ENCODE results near the gene PRSS35. TPM values are rescaled to one million over a fixed set of nuclear protein-coding genes. Genes with fewer than 3 reads are reported as not detected.

PRSS35 gene
- total and polyA plus RNA-seq, 4 experiments from 2014 or later, result 0.21 to 0.39 TPM; not detected in 2

DNA sequence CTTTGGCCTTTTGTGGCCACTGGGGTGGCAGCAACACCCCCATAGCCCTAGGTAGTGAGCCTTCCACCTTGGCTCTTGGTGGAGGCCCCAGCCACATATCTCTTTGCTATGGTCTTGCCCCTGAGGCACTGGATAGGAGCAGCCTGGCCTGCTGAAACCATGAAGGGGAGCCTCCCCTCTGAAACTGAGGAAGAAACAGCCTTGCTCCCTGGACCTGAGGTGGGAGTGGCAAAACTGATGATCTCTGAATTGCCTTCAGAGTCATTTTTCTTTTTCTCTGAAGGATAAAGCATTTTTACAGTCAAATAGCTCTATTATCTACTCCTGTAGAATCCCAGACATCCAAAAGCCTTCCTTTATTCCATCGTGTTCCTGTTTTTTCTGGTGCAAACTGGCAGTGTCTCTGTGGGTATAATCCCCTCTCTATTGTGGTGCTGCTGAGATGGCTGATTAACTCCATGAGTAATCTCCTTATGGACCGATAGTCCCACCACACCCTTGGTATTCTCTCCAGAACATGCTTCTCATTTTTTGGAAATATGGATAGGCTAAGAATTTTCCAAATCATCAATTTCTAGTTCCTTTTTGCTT, 22.0 kb upstream of the PRSS35 start:
- no peaks in the 10 kb centered on the region for H3K9me3 ChIP-seq (ENCODE audit: control insufficient read depth in 1 of 2, low read length in 2 of 2)
- H3K27me3 Mint-ChIP-seq, result no peaks in the 10 kb centered on the region
- no peaks in the 10 kb centered on the region for H3K36me3 ChIP-seq (ENCODE audit: insufficient read depth, low read length)
- CTCF ChIA-PET (ENCODE audit: partially characterized antibody), result no interaction called here
- H3K4me3 ChIP-seq (ENCODE audit: low read length in 2 of 2), result no peak overlapping the region
- H3K27ac Mint-ChIP-seq, result no peak overlapping the region
- POLR2A ChIA-PET (ENCODE audit: partially characterized antibody), result no interaction called here
- H3K4me1 Mint-ChIP-seq, result no peaks in the 10 kb centered on the region
- DNase-seq, result no peak
- intact Hi-C loops (cut with micrococcal nuclease), result no loop called here
- H3K4me1 ChIP-seq (ENCODE audit: insufficient read depth, low read length), result no peaks in the 10 kb centered on the region
- no peaks in the 10 kb centered on the region for H3K27me3 ChIP-seq (ENCODE audit: insufficient read depth, low read length)
- no peak overlapping the region for H3K27ac ChIP-seq (ENCODE audit: low read depth, low read length)
- no peaks in the 10 kb centered on the region for H3K36me3 Mint-ChIP-seq
- H3K9me3 Mint-ChIP-seq, result no peaks in the 10 kb centered on the region
- no peak overlapping the region for H3K4me3 Mint-ChIP-seq

- no peaks in the 10 kb centered on the region for H3K9me3 ChIP-seq (ENCODE audit: control insufficient read depth in 1 of 2, low read length in 2 of 2)
- H3K4me1 Mint-ChIP-seq, result no peaks in the 10 kb centered on the region
- H3K4me3 ChIP-seq (ENCODE audit: low read length in 2 of 2), result no peak overlapping the region
- H3K4me3 Mint-ChIP-seq, result no peak overlapping the region
- H3K27ac ChIP-seq (ENCODE audit: low read depth, low read length), result no peak overlapping the region
- peaks cover 2 to 11% of the 10 kb centered on the region in 2 donors for H3K27me3 Mint-ChIP-seq
- CTCF ChIA-PET (ENCODE audit: partially characterized antibody), result interaction anchor here (0.9 to 2.9 kb wide), 3 partner anchors 7 to 91 kb away, joined by 3 to 12 read pairs (median 3); partner anchors contain the start of gene PRSS35
- H3K9me3 Mint-ChIP-seq, result peaks cover 0 to 3% (median 0%) of the 10 kb centered on the region in 8 donors
- no peaks in the 10 kb centered on the region for H3K27me3 ChIP-seq (ENCODE audit: insufficient read depth, low read length)
- DNase-seq, result no peak
- no peaks in the 10 kb centered on the region for H3K36me3 ChIP-seq (ENCODE audit: insufficient read depth, low read length)
- no peaks in the 10 kb centered on the region for H3K36me3 Mint-ChIP-seq
- POLR2A ChIA-PET (ENCODE audit: partially characterized antibody), result no interaction called here
- intact Hi-C loops (cut with micrococcal nuclease), result no loop called here
- H3K27ac Mint-ChIP-seq, result no peak overlapping the region
- no peaks in the 10 kb centered on the region for H3K4me1 ChIP-seq (ENCODE audit: insufficient read depth, low read length)
These were observed 7.0 kb upstream of the PRSS35 start for GRCh38 chr6:83505356-83505755.

DNA sequence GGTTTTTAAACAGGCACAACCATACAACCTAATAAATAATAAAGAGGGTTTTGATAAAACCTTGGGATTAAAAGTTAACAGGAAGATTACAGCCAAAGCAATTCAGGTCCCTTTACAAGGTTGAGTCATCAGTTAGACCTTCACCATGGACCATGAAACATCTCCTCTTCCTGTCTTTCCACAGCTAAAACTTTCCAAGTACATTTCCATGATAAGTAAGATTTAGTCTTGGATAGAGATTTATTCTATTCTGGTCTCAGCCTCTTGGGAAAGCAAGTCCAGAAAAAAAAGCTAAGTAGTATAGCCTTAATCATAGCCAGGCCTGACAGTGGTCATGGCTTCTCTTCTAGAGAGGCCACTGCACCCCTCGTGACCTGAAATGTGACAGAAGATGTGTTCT, 2.9 kb upstream of the PRSS35 start:
- Histone ChIP-seq H3K27ac (ENCODE audit: low read depth, low read length) (no peak overlapping the region), H3K9me3 (ENCODE audit: control insufficient read depth in 1 of 2, low read length in 2 of 2) (no peaks in the 10 kb centered on the region), H3K4me3 (ENCODE audit: low read length in 2 of 2) (no peak overlapping the region), H3K4me1 (ENCODE audit: insufficient read depth, low read length) (no peaks in the 10 kb centered on the region), H3K27me3 (ENCODE audit: insufficient read depth, low read length) (no peaks in the 10 kb centered on the region), H3K36me3 (ENCODE audit: insufficient read depth, low read length) (no peaks in the 10 kb centered on the region)
- DNase-seq, result no peak
- CTCF ChIA-PET (ENCODE audit: partially characterized antibody), result no interaction called here
- intact Hi-C loops (cut with micrococcal nuclease), result no loop called here
- Mint-ChIP-seq H3K4me1 (peaks cover 6 to 18% (median 13%) of the 10 kb centered on the region in 4 donors), H3K9me3 (peaks cover 0 to 2% (median 0%) of the 10 kb centered on the region in 8 donors), H3K27ac (no peak overlapping the region), H3K27me3 (peaks cover 27% of the 10 kb centered on the region in 2 donors), H3K36me3 (no peaks in the 10 kb centered on the region), H3K4me3 (no peak overlapping the region)
- POLR2A ChIA-PET (ENCODE audit: partially characterized antibody), result no interaction called here

DNA sequence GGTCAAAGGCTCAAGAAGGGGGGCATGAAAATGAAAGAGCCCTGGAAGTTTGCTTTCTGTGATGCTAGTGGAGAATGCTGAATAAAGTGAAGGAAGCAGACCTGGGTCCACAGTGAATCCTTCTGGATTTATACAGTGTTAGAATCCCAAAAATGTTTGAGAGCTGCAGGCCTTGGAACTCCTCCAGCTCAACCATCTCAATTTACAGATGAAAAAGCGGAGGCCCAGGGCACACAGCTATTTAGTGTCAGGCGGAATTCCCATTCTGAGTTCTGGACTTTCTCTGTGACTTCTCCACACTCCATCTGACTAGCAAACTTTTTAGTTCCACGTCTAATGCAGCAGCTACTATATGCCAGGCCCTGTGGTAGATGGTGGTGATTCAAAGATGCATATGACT, 1.5 kb upstream of the PRSS35 start:
- H3K36me3 Mint-ChIP-seq, result no peaks in the 10 kb centered on the region
- no peak overlapping the region for H3K27ac Mint-ChIP-seq
- H3K4me1 Mint-ChIP-seq, result peaks cover 6 to 18% (median 13%) of the 10 kb centered on the region in 4 donors
- H3K9me3 Mint-ChIP-seq, result peaks cover 0 to 2% (median 0%) of the 10 kb centered on the region in 8 donors
- peak overlapping the region in 1 of 8 donors; percentile 1 for H3K4me3 Mint-ChIP-seq
- no peaks in the 10 kb centered on the region for H3K9me3 ChIP-seq (ENCODE audit: control insufficient read depth in 1 of 2, low read length in 2 of 2)
- ChIA-PET CTCF (ENCODE audit: partially characterized antibody) (interaction anchor here (4.5 kb wide), 1 partner anchor 289 kb away, joined by 41 read pairs; no protein-coding TSS in a partner anchor), POLR2A (ENCODE audit: partially characterized antibody) (no interaction called here)
- no peaks in the 10 kb centered on the region for H3K36me3 ChIP-seq (ENCODE audit: insufficient read depth, low read length)
- no peak overlapping the region for H3K27ac ChIP-seq (ENCODE audit: low read depth, low read length)
- H3K27me3 ChIP-seq (ENCODE audit: insufficient read depth, low read length), result no peaks in the 10 kb centered on the region
- no peak for DNase-seq
- H3K4me1 ChIP-seq (ENCODE audit: insufficient read depth, low read length), result no peaks in the 10 kb centered on the region
- intact Hi-C loops (cut with micrococcal nuclease), result no loop called here
- no peak overlapping the region for H3K4me3 ChIP-seq (ENCODE audit: low read length in 2 of 2)
- H3K27me3 Mint-ChIP-seq, result peaks cover 27 to 29% of the 10 kb centered on the region in 2 donors

- Mint-ChIP-seq H3K36me3 (no peaks in the 10 kb centered on the region), H3K4me3 (peak overlapping the region in 3 of 8 donors; percentile 4 to 69 (median 11)), H3K27me3 (peaks cover 27 to 30% of the 10 kb centered on the region in 2 donors), H3K27ac (no peak overlapping the region), H3K4me1 (peaks cover 6 to 18% (median 13%) of the 10 kb centered on the region in 4 donors), H3K9me3 (peaks cover 0 to 2% (median 0%) of the 10 kb centered on the region in 8 donors)
- no peaks in the 10 kb centered on the region for H3K4me1 ChIP-seq (ENCODE audit: insufficient read depth, low read length)
- no peaks in the 10 kb centered on the region for H3K9me3 ChIP-seq (ENCODE audit: control insufficient read depth in 1 of 2, low read length in 2 of 2)
- no peaks in the 10 kb centered on the region for H3K36me3 ChIP-seq (ENCODE audit: insufficient read depth, low read length)
- intact Hi-C loops (cut with micrococcal nuclease), result no loop called here
- H3K4me3 ChIP-seq (ENCODE audit: low read length in 2 of 2), result no peak overlapping the region
- CTCF ChIA-PET (ENCODE audit: partially characterized antibody), result interaction anchor here (1.1 to 4.5 kb wide), 3 partner anchors 8 to 295 kb away, joined by 5 to 41 read pairs (median 5); no protein-coding TSS in a partner anchor
- POLR2A ChIA-PET (ENCODE audit: partially characterized antibody), result no interaction called here
- H3K27me3 ChIP-seq (ENCODE audit: insufficient read depth, low read length), result no peaks in the 10 kb centered on the region
- DNase-seq, result no peak
- no peak overlapping the region for H3K27ac ChIP-seq (ENCODE audit: low read depth, low read length)
These were observed 1.1 kb upstream of the PRSS35 start for GRCh38 chr6:83511266-83511665.

GRCh38 chr6:83514466-83514865, 2.1 kb downstream of the PRSS35 start:
- H3K9me3 ChIP-seq (ENCODE audit: control insufficient read depth in 1 of 2, low read length in 2 of 2), result no peaks in the 10 kb centered on the region
- no peak overlapping the region for H3K4me3 ChIP-seq (ENCODE audit: low read length in 2 of 2)
- Mint-ChIP-seq H3K36me3 (no peaks in the 10 kb centered on the region), H3K27ac (no peak overlapping the region), H3K9me3 (peaks cover 0 to 2% (median 0%) of the 10 kb centered on the region in 8 donors), H3K4me1 (peaks cover 6 to 18% (median 13%) of the 10 kb centered on the region in 4 donors), H3K4me3 (no peak overlapping the region), H3K27me3 (peaks cover 25 to 35% of the 10 kb centered on the region in 2 donors)
- intact Hi-C loops (cut with micrococcal nuclease), result loop anchor here (2.0 kb wide), 1 partner anchor 1244 kb away; no protein-coding TSS in a partner anchor
- no peaks in the 10 kb centered on the region for H3K4me1 ChIP-seq (ENCODE audit: insufficient read depth, low read length)
- no peak overlapping the region for H3K27ac ChIP-seq (ENCODE audit: low read depth, low read length)
- H3K36me3 ChIP-seq (ENCODE audit: insufficient read depth, low read length), result no peaks in the 10 kb centered on the region
- CTCF ChIA-PET (ENCODE audit: partially characterized antibody), result interaction anchor here (0.8 to 4.5 kb wide), 13 partner anchors 9 to 1244 kb away, joined by 3 to 41 read pairs (median 5); partner anchors contain the start of genes DOP1A and UBE3D
- no peak for DNase-seq
- H3K27me3 ChIP-seq (ENCODE audit: insufficient read depth, low read length), result no peaks in the 10 kb centered on the region
- POLR2A ChIA-PET (ENCODE audit: partially characterized antibody), result no interaction called here

- H3K9me3 Mint-ChIP-seq, result peaks cover 0 to 2% (median 0%) of the 10 kb centered on the region in 8 donors
- Histone ChIP-seq H3K36me3 (ENCODE audit: insufficient read depth, low read length) (no peaks in the 10 kb centered on the region), H3K4me3 (ENCODE audit: low read length in 2 of 2) (no peak overlapping the region), H3K27me3 (ENCODE audit: insufficient read depth, low read length) (no peaks in the 10 kb centered on the region), H3K4me1 (ENCODE audit: insufficient read depth, low read length) (no peaks in the 10 kb centered on the region), H3K9me3 (ENCODE audit: control insufficient read depth in 1 of 2, low read length in 2 of 2) (no peaks in the 10 kb centered on the region), H3K27ac (ENCODE audit: low read depth, low read length) (no peak overlapping the region)
- H3K4me3 Mint-ChIP-seq, result no peak overlapping the region
- peaks cover 25 to 35% of the 10 kb centered on the region in 2 donors for H3K27me3 Mint-ChIP-seq
- peak in 4 of 5 donors; percentile 23 to 31 (median 26) for DNase-seq
- POLR2A ChIA-PET (ENCODE audit: partially characterized antibody), result no interaction called here
- H3K36me3 Mint-ChIP-seq, result no peaks in the 10 kb centered on the region
- H3K4me1 Mint-ChIP-seq, result peaks cover 6 to 18% (median 13%) of the 10 kb centered on the region in 4 donors
- CTCF ChIA-PET (ENCODE audit: partially characterized antibody), result interaction anchor here (0.8 to 4.5 kb wide), 10 partner anchors 9 to 1244 kb away, joined by 3 to 41 read pairs (median 8); partner anchors contain the start of genes DOP1A and UBE3D
- H3K27ac Mint-ChIP-seq, result no peak overlapping the region
- intact Hi-C loops (cut with micrococcal nuclease), result loop anchor here (1.0 to 2.0 kb wide), 2 partner anchors 448 to 1244 kb away; partner anchors contain the start of gene DOP1A
These were observed 2.6 kb downstream of the PRSS35 start for GRCh38 chr6:83514866-83515466.
